Measurements from ENCODE around the gene LSM2. TPM values are rescaled to one million over a fixed set of nuclear protein-coding genes. Genes with fewer than 3 reads are reported as not detected.
A peak's percentile ranks its signal among the peaks of the same experiment; 100 is the strongest.

LSM2 gene
- total RNA-seq, 1 experiment from 2014 or later: 72.6 TPM

DNA sequence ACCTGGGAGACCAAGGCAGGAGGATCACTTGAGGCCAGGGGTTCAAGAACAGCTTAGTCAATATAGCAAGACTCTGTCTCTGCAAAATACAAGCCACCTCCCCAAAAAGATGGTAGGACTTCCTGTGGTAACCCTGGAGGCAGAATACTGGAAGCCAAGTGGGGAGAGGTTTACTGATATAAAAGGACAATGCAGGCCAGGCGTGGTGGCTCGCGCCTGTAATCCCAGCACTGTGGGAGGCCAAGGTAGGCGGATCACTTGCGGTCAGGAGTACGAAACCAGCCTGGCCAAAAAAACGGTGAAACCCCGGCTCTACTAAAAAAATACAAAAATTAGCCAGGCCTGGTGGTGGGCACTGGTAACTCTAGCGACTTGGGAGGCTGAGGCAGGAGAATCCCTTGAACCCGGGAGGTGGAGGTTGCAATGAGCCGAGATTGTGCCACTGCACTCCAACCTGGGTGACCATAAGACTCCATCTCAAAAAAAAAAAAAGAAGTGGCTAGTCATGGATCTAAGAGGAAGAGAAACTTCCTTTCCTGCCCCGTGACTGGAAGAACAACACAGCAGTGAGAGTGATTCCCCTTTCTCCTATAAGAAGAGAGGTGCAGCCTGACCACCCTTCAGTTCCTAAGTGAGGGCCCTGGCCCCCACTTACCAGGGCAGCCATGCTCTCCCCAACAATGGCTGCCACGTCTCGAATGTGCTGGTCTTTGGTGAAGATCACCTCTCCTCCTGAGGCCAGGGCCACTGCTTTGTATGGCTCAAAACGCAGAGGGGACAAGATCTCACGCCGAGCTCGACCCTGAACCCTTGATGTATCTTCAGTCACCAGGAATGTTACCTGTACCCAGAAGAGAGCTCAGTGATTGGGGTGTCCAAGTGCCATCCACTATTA, 38.2 kb downstream of the LSM2 start:
- Histone ChIP-seq H3K27ac (no peak overlapping the region), H3K36me3 (no peaks in the 10 kb centered on the region), H3K4me1 (replicated peaks) (peaks cover 3% of the 10 kb centered on the region), H3K27me3 (replicated peaks) (no peaks in the 10 kb centered on the region), H3K9me3 (replicated peaks) (no peaks in the 10 kb centered on the region), H3K4me3 (no peak overlapping the region)
- DNase-seq (ENCODE audit: low read depth in 1 of 2, low spot score in 2 of 2): no peak

DNA sequence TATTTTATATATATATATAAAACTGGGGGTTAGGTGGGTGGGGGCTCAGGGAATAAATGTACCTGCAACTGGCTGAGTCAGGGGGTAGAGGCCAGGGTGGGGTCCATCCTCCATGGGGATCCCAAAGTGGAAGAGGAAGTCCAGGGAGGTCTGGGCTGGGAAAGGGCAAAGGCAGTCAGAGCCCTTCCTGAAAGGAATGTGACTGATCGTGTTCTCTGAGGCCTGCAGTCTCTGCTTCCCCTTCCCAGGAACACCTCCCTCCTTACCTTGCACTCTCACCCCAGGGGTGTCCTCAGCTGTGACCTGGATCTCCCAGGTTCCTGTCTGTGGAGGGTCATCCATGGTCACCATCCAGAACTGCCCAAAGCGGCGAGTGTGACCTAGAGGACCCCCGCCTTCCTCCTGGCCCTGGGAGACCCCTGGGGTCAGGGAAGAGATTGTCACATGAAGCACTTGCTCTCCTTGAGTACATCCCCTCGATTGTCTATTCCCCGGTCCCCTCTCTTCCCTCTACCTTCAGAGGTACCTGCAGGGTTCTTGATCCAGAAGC, 39.6 kb downstream of the LSM2 start:
- Histone ChIP-seq H3K27me3 (replicated peaks) (no peaks in the 10 kb centered on the region), H3K27ac (no peak overlapping the region), H3K4me3 (no peak overlapping the region), H3K9me3 (replicated peaks) (no peaks in the 10 kb centered on the region), H3K36me3 (no peaks in the 10 kb centered on the region), H3K4me1 (replicated peaks) (peaks cover 10% of the 10 kb centered on the region)
- no peak for DNase-seq (ENCODE audit: low read depth in 1 of 2, low spot score in 2 of 2)

DNA sequence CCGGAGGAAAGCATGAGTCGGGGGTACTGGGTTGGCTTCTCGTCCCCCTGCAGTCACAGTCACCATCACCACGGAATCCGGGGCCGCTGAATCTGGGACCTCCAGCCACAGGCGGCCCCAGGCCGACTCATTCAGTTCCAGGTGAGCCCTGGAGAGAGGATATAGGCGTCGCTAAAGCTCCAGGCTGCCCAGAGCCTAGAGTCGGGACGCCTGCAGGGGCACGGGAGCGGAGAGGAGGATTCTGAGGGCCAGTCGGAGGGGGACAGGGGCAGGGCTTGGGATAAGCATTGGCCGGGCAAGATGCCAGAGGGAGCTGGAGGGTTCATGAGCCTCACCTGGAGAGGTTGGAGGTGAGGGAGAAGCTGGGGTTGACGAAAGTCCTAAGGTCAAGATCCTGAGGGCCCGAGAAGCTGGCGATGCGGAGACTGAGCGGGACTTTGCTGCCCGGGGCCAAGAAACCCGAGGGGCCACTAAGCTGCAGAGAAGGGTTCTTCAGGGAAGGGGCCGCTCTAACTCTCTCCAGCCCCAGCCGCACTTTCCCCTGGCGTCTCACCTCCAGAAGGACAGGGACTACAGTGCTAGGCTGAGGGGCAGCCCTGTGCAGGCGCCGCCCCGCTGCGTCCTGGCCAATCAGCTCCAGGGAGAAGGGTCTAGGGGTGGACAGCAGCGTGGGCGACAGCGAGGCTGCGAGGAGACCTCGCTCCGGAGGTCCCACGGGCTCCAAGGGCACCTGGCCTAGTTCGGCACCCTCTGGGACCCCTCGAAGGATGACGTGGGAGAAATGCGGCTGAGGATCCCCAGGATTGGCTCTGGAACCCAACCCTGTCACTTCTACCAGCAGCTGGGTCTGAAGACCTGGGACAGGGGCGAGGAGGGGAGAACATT, 40.6 kb downstream of the LSM2 start:
- Histone ChIP-seq H3K9me3 (replicated peaks) (no peaks in the 10 kb centered on the region), H3K27me3 (replicated peaks) (no peaks in the 10 kb centered on the region), H3K4me3 (no peak overlapping the region), H3K4me1 (replicated peaks) (peaks cover 10% of the 10 kb centered on the region), H3K36me3 (no peaks in the 10 kb centered on the region), H3K27ac (no peak overlapping the region)
- DNase-seq (ENCODE audit: low read depth in 1 of 2, low spot score in 2 of 2): no peak

DNA sequence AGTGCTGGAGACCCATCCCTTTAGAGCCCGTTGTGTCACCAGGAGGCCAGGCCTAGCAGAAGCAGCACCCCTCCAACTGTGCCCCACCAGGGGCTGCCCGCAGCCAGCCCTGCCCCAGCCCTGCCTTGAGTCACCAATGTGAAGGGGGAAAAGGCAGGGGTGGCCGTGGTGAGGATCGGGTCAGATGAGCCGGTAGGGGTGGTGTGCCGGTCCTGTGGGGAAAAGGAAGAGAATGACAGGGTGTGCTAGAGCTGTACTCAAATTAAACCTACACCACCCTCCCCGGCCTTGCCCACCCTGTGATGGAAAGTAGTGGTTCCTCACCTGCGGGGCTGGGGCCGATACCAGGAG, 41.2 kb downstream of the LSM2 start:
- Histone ChIP-seq H3K9me3 (replicated peaks) (no peaks in the 10 kb centered on the region), H3K36me3 (0 out of 2 replicates have a peak, but pooled peaks cover under 1% of the 10 kb centered on the region), H3K4me1 (replicated peaks) (peaks cover 10% of the 10 kb centered on the region), H3K27ac (no peak overlapping the region), H3K4me3 (no peak overlapping the region), H3K27me3 (replicated peaks) (no peaks in the 10 kb centered on the region)
- DNase-seq (ENCODE audit: low read depth in 1 of 2, low spot score in 2 of 2): no peak

DNA sequence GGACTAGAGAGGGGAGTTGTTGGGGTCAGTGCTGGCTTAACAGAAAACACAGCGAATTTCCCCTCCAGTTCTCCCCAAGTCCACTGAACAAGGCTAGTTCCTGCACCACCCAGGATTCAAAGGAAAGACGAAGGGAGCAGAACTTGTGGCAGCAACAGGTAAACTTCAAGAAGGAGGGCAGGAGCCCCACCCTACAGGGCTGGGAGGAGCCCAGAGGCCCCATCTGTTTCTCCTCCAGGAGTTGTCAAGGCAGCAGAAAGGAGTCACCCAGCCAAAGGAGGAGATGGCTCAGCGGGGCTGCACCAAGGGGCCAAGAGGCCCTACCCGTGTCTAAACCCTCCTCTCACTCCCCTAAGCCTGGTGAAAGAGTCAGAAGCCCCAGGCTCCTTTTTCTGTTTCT, 42.6 kb downstream of the LSM2 start:
- no peak for DNase-seq (ENCODE audit: low read depth in 1 of 2, low spot score in 2 of 2)
- Histone ChIP-seq H3K4me1 (replicated peaks) (peaks cover 10% of the 10 kb centered on the region), H3K4me3 (no peak overlapping the region), H3K27me3 (replicated peaks) (no peaks in the 10 kb centered on the region), H3K27ac (no peak overlapping the region), H3K9me3 (replicated peaks) (no peaks in the 10 kb centered on the region), H3K36me3 (peaks cover 5% of the 10 kb centered on the region; the same call in 1 of the 2 replicates)

DNA sequence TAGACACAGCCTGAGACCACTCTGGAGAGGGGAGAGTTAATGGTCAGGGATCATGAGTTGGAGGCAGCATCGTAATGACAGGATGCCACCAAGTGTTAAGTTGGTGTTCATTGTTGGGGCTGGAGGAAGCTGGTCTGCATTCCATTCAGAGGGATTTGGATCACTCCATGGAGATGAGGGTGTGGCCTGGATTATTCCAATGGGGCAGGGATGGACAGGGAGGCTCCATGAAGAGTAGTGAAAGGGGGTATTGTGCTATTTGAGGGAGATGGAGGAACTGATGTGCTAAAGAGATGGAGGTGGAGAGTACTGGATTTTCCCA, 43.2 kb downstream of the LSM2 start:
- Histone ChIP-seq H3K27me3 (replicated peaks) (no peaks in the 10 kb centered on the region), H3K9me3 (replicated peaks) (no peaks in the 10 kb centered on the region), H3K27ac (no peak overlapping the region), H3K36me3 (peaks cover 5% of the 10 kb centered on the region; the same call in 1 of the 2 replicates), H3K4me3 (no peak overlapping the region), H3K4me1 (replicated peaks) (peaks cover 10% of the 10 kb centered on the region)
- peak in 1 of 2 experiments; percentile 50 for DNase-seq (ENCODE audit: low read depth in 1 of 2, low spot score in 2 of 2)

DNA sequence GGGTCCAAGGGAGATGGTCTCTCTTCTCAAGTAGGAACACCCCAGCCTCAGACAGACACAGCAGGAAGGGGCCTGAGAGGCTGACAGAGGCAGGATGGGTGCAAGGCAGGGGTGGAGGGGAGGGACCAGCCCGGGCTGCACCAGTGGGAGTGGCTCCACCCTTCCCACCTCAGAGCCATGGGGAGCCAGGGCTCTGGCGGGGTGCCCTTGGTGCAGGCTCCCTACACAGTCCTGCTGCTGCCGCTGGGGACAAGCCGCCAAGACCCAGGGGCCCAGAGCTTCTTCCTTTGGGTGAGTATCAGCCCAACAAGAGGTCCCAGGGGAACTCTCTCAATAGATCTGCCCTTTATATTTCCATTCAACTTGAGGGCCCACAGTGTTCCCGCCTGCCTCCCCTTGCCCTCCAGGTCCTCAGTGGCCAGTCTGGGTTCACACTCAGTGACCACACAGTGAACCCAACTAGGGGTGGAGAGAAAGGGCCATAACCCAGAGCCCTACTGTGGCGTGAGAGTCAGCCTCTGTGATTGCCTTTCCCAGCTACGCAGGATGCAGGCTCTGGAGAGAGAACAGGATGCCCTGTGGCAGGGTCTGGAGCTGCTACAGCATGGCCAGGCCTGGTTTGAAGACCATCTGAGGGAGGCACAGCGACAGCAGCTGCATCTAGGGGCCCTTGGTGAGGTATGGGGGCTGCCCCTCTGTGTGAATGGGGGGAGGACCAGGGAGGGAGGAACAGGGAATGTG, 43.7 kb downstream of the LSM2 start:
- Histone ChIP-seq H3K4me3 (no peak overlapping the region), H3K9me3 (replicated peaks) (no peaks in the 10 kb centered on the region), H3K36me3 (peaks cover 5% of the 10 kb centered on the region; the same call in 1 of the 2 replicates), H3K4me1 (replicated peaks) (peaks cover 10% of the 10 kb centered on the region), H3K27ac (no peak overlapping the region), H3K27me3 (replicated peaks) (no peaks in the 10 kb centered on the region)
- peak in 1 of 2 experiments; percentile 18 for DNase-seq (ENCODE audit: low read depth in 1 of 2, low spot score in 2 of 2)

DNA sequence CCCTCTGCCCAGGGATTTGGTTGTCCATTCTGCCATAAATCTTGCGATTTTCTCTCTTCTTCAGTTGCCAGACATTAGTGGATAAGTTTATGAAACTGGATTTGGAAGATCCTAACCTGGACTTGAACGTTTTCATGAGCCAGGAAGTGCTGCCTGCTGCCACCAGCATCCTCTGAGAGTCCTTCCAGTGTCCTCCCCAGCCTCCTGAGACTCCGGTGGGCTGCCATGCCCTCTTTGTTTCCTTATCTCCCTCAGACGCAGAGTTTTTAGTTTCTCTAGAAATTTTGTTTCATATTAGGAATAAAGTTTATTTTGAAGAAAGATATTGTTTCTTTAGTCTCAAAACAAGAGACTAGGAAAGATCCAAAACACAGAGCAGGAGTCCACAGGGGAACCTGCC, 44.4 kb downstream of the LSM2 start, which contains the start of gene SAPCD1:
Gene SAPCD1 (plus strand): TSS at position 301 of the 400 bp plus-strand sequence. CDS start 399 bp downstream, outside the sequence.
- peaks cover 10% of the 10 kb centered on the region for H3K4me1 ChIP-seq (replicated peaks)
- no peaks in the 10 kb centered on the region for H3K27me3 ChIP-seq (replicated peaks)
- no peak for DNase-seq (ENCODE audit: low read depth in 1 of 2, low spot score in 2 of 2)
- no peaks in the 10 kb centered on the region for H3K9me3 ChIP-seq (replicated peaks)
- no peak within 1 kb of the TSS for H3K27ac ChIP-seq
- peaks cover 5% of the 10 kb centered on the region; the same call in 1 of the 2 replicates for H3K36me3 ChIP-seq
- no peak within 1 kb of the TSS for H3K4me3 ChIP-seq

DNA sequence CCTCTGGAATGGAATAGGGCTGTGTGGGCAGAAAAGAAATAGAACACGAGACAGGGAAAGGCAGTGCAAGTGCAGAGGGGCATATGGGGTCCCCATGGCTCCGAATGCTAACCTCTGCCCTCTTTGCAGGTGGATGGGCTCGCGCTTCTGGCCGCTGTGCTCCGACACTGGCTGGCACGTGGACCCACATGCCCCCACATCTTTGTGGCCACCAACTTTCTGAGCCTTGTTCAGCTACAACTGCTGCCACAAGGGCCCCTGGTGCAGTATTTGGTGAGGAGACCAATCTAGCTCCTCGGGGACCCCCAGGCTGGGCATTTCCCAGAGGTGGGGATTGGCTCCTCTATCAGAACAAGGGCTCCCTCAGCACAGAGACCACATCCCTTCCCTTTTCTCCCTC, 45.4 kb downstream of the LSM2 start:
- H3K9me3 ChIP-seq (replicated peaks): no peaks in the 10 kb centered on the region
- H3K4me3 ChIP-seq: no peak overlapping the region
- H3K27me3 ChIP-seq (replicated peaks): no peaks in the 10 kb centered on the region
- H3K4me1 ChIP-seq (replicated peaks): peaks cover 10% of the 10 kb centered on the region
- H3K27ac ChIP-seq: no peak overlapping the region
- no peak for DNase-seq (ENCODE audit: low read depth in 1 of 2, low spot score in 2 of 2)
- peaks cover 5% of the 10 kb centered on the region; the same call in 1 of the 2 replicates for H3K36me3 ChIP-seq

DNA sequence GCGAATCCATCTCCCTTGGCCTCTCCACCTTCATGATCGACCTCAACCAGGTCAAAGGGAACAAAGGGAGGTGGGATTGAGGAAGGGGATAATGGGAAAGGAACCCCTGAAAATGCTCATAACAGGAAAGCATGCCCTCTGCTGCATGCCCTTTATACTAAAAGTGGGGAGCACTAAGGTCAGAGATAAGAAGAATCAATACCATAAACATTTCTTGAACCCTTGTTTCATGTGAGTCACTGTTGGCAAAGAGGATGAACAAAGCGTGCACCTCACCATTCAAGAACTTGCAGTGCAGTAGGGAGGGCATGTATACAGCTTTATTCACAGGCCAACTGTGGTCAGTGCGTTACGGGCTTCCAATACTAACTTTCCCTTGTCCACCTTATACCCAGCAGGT, 46.0 kb downstream of the LSM2 start:
- Histone ChIP-seq H3K4me3 (no peak overlapping the region), H3K27me3 (replicated peaks) (no peaks in the 10 kb centered on the region), H3K4me1 (replicated peaks) (peaks cover 10% of the 10 kb centered on the region), H3K27ac (no peak overlapping the region), H3K9me3 (replicated peaks) (no peaks in the 10 kb centered on the region), H3K36me3 (peaks cover 5% of the 10 kb centered on the region; the same call in 1 of the 2 replicates)
- no peak for DNase-seq (ENCODE audit: low read depth in 1 of 2, low spot score in 2 of 2)

DNA sequence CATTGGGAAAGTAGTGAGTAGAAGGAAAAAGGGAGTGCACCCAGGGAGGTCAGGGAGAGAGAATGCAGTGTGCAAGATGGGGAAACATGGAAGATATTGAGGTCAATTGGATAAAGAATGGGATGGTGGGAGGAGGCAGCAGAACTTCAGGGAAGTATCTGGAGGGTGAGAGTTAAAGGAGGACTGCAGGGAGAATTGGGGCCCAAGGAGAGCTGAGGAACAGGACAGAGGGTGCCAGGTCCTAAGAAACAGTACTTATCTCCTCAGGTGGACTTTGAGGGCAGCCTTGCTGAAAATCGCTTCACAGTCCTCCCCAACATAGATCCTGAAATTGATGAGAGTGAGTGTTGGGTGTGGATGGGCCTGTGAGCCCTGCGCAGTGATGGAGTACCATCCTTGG, 48.5 kb downstream of the LSM2 start:
- no peak for DNase-seq (ENCODE audit: low read depth in 1 of 2, low spot score in 2 of 2)
- H3K4me1 ChIP-seq (replicated peaks): peaks cover 5% of the 10 kb centered on the region
- H3K27me3 ChIP-seq (replicated peaks): no peaks in the 10 kb centered on the region
- H3K27ac ChIP-seq: no peak overlapping the region
- peaks cover 6% of the 10 kb centered on the region for H3K36me3 ChIP-seq
- no peaks in the 10 kb centered on the region for H3K9me3 ChIP-seq (replicated peaks)
- no peak overlapping the region for H3K4me3 ChIP-seq

DNA sequence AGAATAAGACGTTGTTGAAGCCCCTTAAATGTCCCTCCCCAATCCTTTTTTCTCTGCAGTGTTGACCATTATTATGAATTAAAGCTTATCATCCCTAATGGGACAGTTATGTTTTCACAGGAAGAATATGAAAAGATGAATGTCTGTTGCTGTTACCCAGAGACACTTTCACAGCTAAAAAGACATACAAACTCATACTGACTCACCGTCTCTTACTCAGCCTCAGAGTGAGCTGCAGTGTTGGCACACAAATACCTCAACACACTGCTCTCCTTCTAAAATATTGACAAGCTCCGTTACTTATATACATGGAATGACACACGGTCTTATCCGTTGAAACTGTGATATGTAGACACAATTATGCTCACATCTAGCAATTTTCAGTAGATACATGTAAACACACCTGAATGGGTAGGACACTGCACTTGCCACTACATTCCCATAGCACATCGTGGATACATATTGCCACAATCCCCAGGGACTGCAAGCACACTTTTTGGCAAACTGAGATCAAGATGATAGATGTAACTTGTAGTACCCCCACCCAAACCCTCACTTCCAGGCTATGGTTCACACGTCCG, 53.9 kb downstream of the LSM2 start:
- peaks cover 47% of the 10 kb centered on the region for H3K4me1 ChIP-seq (replicated peaks)
- H3K36me3 ChIP-seq: peaks cover 11% of the 10 kb centered on the region
- H3K27ac ChIP-seq: peak overlapping the region; percentile 55
- no peaks in the 10 kb centered on the region for H3K9me3 ChIP-seq (replicated peaks)
- H3K4me3 ChIP-seq: no peak overlapping the region
- H3K27me3 ChIP-seq (replicated peaks): no peaks in the 10 kb centered on the region
- peak in 1 of 2 experiments; percentile 54 for DNase-seq (ENCODE audit: low read depth in 1 of 2, low spot score in 2 of 2)
